Activated effector memory CD4-positive, alpha-beta T cell treated with Interleukin-2 at 50 U/mL for 16 hours (primary cell): ENCODE results near the gene LRBA.

ENCODE experiments used
- DNase-seq: peaks from one replicate; pipeline ENCODE4 v3.0.0-alpha.2; 2020

The LRBA gene

DNA sequence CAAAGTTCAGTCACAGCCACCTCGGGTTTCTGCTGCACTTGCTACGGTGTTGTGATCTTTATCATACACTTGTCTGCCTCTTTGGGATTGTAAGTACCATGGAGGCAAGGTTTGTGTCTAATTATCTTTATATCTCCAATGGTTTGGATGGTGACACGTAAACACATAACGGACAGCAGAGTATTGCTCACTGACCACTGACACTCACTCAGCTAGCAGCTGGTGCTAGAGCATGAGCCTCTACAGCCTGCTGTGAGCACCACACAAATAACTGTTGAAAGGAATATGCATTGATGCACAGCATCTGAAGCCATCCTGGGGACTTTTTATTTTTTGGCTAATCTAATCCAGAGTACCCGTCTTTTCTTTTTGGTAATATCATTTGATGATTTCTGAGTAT is 780.8 kb downstream of the LRBA start:
- DNase-seq: no peak

DNA sequence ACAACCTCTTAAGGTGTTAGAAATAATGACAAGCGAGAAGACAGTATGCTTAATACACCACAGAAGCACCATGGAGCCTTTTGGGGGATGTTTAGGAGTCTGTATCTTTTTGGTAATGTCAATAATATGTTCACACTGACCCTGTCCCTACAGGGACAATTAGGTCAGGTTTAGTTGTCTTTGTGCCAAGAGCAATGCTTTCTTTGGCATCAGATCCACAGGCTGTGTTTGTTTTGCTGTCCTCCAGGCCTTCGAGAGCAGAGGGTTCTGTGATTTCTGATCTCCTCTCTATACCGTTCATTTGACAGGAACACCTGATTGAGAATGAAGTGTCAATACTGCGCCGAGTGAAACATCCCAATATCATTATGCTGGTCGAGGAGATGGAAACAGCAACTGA is 783.1 kb downstream of the LRBA start:
- DNase-seq: no peak

DNA sequence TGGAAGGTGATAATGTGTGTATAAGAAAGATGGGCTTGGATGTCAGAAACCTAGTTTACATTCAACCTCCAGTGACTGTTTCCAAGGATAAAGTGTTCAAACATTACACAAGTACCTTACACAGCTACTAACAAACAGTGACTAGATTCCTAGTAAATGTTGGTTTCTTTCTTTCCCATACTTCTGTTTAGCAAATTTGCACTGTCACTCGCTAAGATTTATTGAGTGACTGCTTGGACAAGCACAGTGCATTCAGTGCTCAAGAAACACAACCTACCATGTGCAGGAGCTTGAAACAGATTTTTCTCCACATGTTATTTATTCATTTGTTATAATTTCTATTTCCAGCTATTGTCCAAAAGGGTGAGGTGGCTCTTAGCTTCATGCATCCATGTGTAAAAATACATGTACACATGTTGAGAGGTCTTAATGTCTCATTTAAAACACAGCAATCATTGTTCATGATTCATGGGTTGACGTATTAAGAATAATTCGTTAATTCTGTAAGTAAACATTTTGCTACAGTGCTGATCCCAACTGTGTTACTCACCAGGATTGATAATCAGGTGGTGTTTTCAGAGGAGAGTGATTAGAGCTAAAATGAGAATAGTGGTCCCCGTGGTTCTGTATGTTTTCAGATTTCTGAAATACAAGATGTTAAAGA is 783.8 kb downstream of the LRBA start:
- DNase-seq: no peak

DNA sequence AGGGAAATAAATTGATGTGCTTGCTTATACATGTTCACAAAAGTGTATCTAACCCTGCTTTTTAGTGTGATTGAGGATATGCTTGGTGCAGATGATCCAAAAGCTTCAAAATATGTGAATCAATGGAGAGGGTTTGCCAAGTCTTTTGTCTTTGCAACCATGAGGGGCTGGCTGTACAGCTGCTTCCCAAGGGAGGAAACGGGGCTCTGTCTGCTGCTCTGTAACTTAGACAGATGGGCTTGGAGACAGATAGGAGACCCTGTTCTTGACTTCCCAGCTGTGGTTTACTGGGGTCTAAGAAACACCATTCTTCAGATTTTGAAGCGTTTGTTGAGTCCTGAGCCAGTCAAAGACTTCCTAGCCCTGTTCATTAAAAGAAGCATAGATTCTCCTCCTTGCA is 784.5 kb downstream of the LRBA start:
- no peak for DNase-seq

DNA sequence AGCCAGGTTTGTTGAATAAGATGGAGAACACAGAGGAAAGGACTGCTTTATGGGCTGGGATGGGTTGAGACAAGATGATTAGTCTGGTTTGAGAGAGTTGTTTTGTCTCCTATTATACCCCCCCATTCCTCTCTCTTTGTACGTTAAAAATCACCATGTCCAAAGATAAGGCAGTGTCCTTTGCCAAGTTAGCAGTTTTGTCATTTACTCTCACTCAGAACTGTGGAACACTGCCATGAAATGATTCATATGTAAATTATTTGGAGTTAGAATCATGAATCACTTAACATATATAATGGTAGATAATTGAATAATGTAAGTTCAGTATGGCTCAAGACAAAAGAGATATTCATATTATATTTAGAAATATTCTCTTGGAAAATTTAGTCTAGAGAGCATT is 785.6 kb downstream of the LRBA start:
- no peak for DNase-seq

DNA sequence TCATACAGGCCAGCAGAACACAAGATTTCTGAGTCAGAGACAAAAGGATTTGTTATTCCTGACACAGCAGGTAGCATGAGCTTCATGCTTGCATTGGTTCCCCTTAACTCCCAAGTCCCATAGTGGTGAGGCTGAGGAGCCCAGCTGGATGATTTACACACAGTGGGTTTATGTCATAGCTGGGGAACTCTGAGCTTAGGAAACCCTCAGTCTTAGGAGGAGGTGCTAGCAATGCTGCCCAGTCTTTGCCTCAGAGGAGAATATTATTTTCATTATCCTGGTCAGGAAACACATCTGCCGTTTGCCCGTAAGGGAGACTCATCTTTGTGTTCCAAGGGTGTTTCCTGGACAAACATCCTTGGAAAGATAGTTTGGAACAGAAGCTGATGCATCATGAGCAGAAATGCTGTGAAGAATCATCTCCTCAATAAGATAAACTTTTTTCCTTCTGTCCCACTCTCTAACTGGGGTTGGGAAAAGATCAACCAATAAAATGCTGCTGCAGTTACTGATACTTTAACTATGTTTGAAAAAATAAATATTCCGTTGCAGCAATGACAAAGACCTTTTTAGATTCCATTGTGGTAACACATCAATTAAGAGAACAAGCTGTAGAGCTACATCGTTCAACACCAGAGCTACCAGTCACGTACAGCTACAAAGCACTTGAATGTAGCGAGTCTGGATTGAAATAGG is 790.0 kb downstream of the LRBA start:
- no peak for DNase-seq

DNA sequence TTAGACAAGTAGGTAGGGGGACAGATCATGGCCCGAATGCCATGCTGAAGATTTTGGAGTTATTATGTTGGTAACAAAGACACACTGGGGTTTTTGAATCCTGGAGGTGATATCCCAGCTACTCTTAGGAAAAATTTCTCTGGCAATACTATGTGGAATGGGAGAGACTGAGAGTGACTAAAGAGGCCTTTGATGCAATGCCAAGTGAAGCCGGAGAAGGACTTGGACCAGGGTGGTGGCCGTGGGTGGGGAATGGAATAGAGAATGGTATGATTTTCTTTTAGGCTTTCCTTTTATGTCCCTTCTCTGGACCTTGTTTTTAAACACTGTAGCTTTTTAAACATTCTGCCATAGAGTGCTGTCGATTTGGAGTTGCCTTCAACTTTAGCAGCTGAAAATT is 795.2 kb downstream of the LRBA start:
- no peak for DNase-seq

DNA sequence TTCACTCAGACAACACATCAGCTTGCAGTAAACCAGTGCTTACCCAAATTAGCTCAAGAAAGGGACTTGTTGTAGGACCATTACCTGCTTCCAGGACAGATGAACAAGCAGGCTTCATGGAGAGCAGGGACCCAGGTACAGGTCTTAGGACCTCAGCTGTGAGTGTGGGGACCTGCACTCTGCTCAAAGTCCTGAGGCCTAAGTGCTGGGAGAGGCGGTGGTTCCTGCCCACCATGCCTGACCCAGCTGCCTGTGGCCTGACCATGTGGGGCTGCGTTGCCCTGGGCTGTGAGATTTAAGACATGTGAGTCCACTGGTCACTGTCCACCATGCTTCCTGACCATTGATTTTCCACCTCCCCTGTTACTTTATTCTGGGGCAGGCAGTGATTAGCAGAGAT is 796.6 kb downstream of the LRBA start:
- DNase-seq: no peak

DNA sequence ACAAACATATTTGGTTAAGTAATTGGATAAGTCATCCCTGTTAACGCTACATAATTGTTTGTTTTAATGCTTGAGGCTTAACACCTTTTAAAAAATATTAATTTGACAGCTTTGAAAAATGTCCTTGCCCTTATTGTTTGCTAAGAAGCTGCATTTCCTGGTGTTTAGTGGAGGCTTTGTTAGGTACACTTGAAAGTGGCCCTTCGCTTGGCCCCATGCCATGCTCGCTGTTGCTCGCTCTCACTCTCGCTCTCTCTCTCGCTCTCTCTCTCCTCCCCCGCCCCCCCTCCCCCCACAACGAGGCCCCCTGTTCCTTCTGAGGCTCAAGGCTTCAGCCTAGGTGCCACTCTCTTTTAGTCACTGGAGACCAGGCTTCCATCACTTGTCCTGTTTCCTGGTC is 797.3 kb downstream of the LRBA start:
- no peak for DNase-seq

DNA sequence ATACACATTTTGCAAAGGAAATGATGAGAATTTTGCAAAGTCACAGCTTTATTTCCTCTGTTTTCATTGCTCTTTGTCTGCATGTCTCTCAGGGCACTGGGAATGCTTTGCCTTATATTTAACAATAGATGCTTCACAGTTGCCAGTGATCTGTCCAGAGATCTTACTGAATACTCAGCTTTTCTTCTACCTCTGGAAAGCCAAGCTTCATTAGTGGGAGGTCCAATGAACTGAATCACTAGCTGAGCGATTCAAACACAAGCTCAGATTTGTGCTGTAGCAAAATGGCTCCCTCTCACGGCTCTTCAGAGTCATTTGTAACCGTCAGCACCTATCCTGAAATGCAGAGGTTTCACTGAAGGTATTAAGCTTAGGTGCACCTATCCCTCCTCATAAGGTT is 797.9 kb downstream of the LRBA start:
- no peak for DNase-seq

DNA sequence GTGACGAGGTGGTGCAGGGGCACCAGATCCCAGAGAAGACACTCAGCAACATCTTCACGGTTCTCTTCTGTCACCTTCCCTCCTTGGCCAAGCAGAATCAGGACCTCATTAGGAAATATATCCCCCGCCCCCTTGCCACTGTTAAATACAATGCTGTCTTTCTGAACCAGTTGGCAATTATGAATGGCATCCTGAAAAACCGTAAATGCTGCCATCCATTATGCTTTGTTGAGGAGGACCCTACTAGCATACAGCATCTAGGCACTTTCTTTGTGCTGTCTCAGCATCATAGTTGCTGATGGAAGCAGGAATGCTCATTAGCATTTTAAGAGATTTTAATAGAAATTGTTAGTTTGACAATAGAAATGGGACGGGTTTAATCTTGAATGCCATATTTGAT is 798.4 kb downstream of the LRBA start:
- DNase-seq: no peak

DNA sequence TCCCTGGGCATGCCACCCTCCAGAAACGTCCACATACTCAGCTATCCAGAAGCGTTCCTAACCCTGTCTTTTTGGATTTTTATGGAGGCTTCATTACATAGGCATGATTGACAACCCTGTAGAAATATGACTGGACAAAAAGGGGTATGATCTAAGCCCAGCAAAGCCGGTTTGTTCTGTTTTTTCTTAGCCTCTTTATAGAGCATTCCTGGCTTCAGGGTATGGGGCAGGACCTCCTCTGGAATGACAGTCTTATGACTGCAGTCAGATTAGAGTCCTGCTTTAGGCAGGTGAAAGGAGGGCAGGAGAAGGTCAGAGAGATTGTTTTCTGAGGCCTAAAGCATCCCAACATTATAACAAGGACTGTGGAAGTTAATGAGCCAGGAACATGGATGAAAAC is 799.5 kb downstream of the LRBA start:
- DNase-seq: no peak
